Endodermal cell (in vitro differentiated cells): ENCODE measurements around the gene SCUBE1. TPM values are rescaled to one million over a fixed set of nuclear protein-coding genes. Genes with fewer than 3 reads are reported as not detected.

ENCODE experiments used
- DNase-seq: peaks from one replicate; pipeline ENCODE4 v3.0.0-alpha.2; 2017
- H3K27ac ChIP-seq: 2 replicates; pipeline ENCODE4 v1.5.1; 2013; ENCODE audit warnings: mild to moderate bottlenecking, low read depth, low read length, moderate library complexity
- H3K27me3 ChIP-seq: 2 replicates; pipeline ENCODE4 v1.6.1; 2013; ENCODE audit warnings: mild to moderate bottlenecking, low read length, moderate library complexity; ENCODE audit not compliant: insufficient read depth, control insufficient read depth, poor library complexity, severe bottlenecking
- H3K36me3 ChIP-seq: 2 replicates; pipeline ENCODE4 v1.7.0; 2013; ENCODE audit warnings: mild to moderate bottlenecking, low read length, moderate library complexity; ENCODE audit not compliant: control insufficient read depth, insufficient read depth
- H3K4me1 ChIP-seq: one replicate; pipeline ENCODE4 v1.7.0; 2013; ENCODE audit warnings: low read length; ENCODE audit not compliant: control insufficient read depth, insufficient read depth
- H3K4me3 ChIP-seq: 2 replicates; pipeline ENCODE4 v1.5.1; 2013; ENCODE audit warnings: mild to moderate bottlenecking, low read length, moderate library complexity
- H3K9ac ChIP-seq: 2 replicates; pipeline ENCODE4 v1.6.1; 2013; ENCODE audit warnings: mild to moderate bottlenecking, low read length, moderate library complexity; ENCODE audit not compliant: poor library complexity, severe bottlenecking; ENCODE audit errors: extremely low read depth
- H3K9me3 ChIP-seq: 2 replicates; pipeline ENCODE4 v1.6.1; 2013; ENCODE audit warnings: mild to moderate bottlenecking, low read length, moderate library complexity; ENCODE audit not compliant: control insufficient read depth
- H3K27ac Mint-ChIP-seq: 2 replicates; pipeline ENCODE4 v1.8.0; 2020; ENCODE audit warnings: mixed read lengths
- H3K27me3 Mint-ChIP-seq: 2 replicates; pipeline ENCODE4 v1.8.0; 2021; ENCODE audit warnings: mild to moderate bottlenecking, mixed read lengths; ENCODE audit not compliant: insufficient read depth
- H3K36me3 Mint-ChIP-seq: 2 replicates; pipeline ENCODE4 v1.8.0; 2020; ENCODE audit warnings: low read depth, mixed read lengths
- H3K4me1 Mint-ChIP-seq: 2 replicates; pipeline ENCODE4 v1.8.0; 2020; ENCODE audit warnings: mixed read lengths
- H3K4me3 Mint-ChIP-seq: 2 replicates; pipeline ENCODE4 v1.8.0; 2020; ENCODE audit warnings: mild to moderate bottlenecking, moderate library complexity, mixed read lengths
- H3K9me3 Mint-ChIP-seq: 2 replicates; pipeline ENCODE4 v1.8.0; 2020; ENCODE audit warnings: mild to moderate bottlenecking, mixed read lengths
- CTCF ChIP-seq: fragments of 200-600 bp; sonication (generic); conservative IDR thresholded peaks from 2 replicates; pipeline ENCODE4 v1.5.0; 2021; ENCODE audit warnings: antibody characterized with exemption, mild to moderate bottlenecking
- WGBS, 2 experiments: methylation state at CpG; one replicate each; pipeline versions ENCODE4 v1.1.5 to v1.1.7; 2013; ENCODE audit warnings: missing lambda C conversion rate in 2 of 2, mixed read lengths in 1 of 2; ENCODE audit not compliant: insufficient coverage in 1 of 2, insufficient read length in 1 of 2; 5-methylcytosine and 5-hydroxymethylcytosine counted together
- total RNA-seq, 2 donors: library from RNA; stranded (reverse); fragmentation: NEBNext Ultra II Directional in 1 of 2; extraction: Animal tissue kit (Norgen Biotek cat#: 25700) in 1 of 2; gene quantifications; 2 replicates in 1 of 2; 3 replicates in 1 of 2; pipeline ENCODE4 v1.2.1, GENCODE V29; 2021

SCUBE1 gene
- total RNA-seq, 2 donors from 2014 or later: 0.13 to 0.95 TPM

GRCh38 chr22:43308060-43308830, 34.9 kb downstream of the SCUBE1 start:
- Mint-ChIP-seq H3K9me3 (no peaks in the 10 kb centered on the region), H3K4me1 (no peaks in the 10 kb centered on the region), H3K36me3 (no peaks in the 10 kb centered on the region), H3K4me3 (no peak overlapping the region), H3K27ac (no peak overlapping the region), H3K27me3 (peaks cover 10% of the 10 kb centered on the region)
- no peaks in the 10 kb centered on the region for H3K27me3 ChIP-seq
- H3K36me3 ChIP-seq: no peaks in the 10 kb centered on the region
- no peak for TF ChIP-seq CTCF
- no peak overlapping the region for H3K9ac ChIP-seq
- no peak overlapping the region for H3K4me3 ChIP-seq
- no peak for DNase-seq
- no peaks in the 10 kb centered on the region for H3K4me1 ChIP-seq
- 91 to 94% methylated on average over 7 to 21 of the region's 21 CpGs for WGBS, 2 experiments
- H3K9me3 ChIP-seq: no peaks in the 10 kb centered on the region
- no peak overlapping the region for H3K27ac ChIP-seq

DNA sequence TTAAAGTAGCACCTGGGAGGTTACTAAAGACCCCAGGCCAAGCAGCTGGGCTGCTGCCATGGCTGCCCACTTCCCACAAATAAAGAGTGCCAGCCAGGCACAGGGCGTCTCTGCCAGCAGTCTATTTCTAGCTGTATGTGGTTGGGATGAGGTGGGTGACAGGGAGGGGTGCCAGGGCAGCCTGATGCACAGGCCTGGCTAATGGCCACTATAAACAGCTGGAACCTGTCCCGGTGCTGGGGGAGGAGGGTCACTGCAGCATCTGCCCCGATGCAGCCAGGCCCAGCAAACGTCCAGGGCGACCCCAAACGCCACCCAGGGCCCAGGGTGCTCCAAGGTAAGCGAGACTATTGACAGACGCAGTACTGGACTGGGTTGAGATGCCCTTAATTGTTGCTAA, 37.4 kb downstream of the SCUBE1 start:
- H3K27me3 ChIP-seq: no peaks in the 10 kb centered on the region
- no peak for DNase-seq
- Mint-ChIP-seq H3K4me1 (no peaks in the 10 kb centered on the region), H3K4me3 (no peak overlapping the region), H3K27me3 (peaks cover 8% of the 10 kb centered on the region), H3K36me3 (no peaks in the 10 kb centered on the region), H3K9me3 (no peaks in the 10 kb centered on the region), H3K27ac (no peak overlapping the region)
- H3K4me3 ChIP-seq: no peak overlapping the region
- H3K36me3 ChIP-seq: no peaks in the 10 kb centered on the region
- no peak overlapping the region for H3K27ac ChIP-seq
- TF ChIP-seq CTCF: no peak
- no peaks in the 10 kb centered on the region for H3K4me1 ChIP-seq
- H3K9ac ChIP-seq: no peak overlapping the region
- 91 to 93% methylated on average over 8 of the region's 8 CpGs for WGBS, 2 experiments
- no peaks in the 10 kb centered on the region for H3K9me3 ChIP-seq

GRCh38 chr22:43304831-43305590, 38.2 kb downstream of the SCUBE1 start:
- no peaks in the 10 kb centered on the region for H3K9me3 Mint-ChIP-seq
- H3K4me1 Mint-ChIP-seq: no peaks in the 10 kb centered on the region
- Histone ChIP-seq H3K4me3 (no peak overlapping the region), H3K4me1 (no peaks in the 10 kb centered on the region), H3K36me3 (no peaks in the 10 kb centered on the region), H3K27me3 (no peaks in the 10 kb centered on the region), H3K9me3 (no peaks in the 10 kb centered on the region), H3K9ac (no peak overlapping the region), H3K27ac (no peak overlapping the region)
- 92 to 98% methylated on average over 11 to 17 of the region's 18 CpGs for WGBS, 2 experiments
- no peak for DNase-seq
- no peak overlapping the region for H3K4me3 Mint-ChIP-seq
- H3K36me3 Mint-ChIP-seq: no peaks in the 10 kb centered on the region
- no peak for TF ChIP-seq CTCF
- peaks cover 8% of the 10 kb centered on the region for H3K27me3 Mint-ChIP-seq
- H3K27ac Mint-ChIP-seq: no peak overlapping the region
